GM21447 (cell line): ENCODE data around the gene MDM1.

Experiments
- ATAC-seq: cut with Tn5 transposase; IDR thresholded peaks from one replicate; pipeline ENCODE4 v1.9.1; 2021; ENCODE audit not compliant: unreplicated experiment

The MDM1 gene

GRCh38 chr12:68245180-68246021, 86.8 kb downstream of the MDM1 start:
- ATAC-seq, result no peak
